Measurements from ENCODE around the gene FGD3. TPM values are rescaled to one million over a fixed set of nuclear protein-coding genes. Genes with fewer than 3 reads are reported as not detected.
"Not testable (repeated sequence)": the region's sequence is repeated elsewhere in the genome, so short reads cannot be mapped to it uniquely, and the experiment has no call there.

Gene FGD3
- polyA plus RNA-seq, 1 donor (not counting 4 experiments of a cell fraction or from before 2014, with no cell fraction given), result 0.21 TPM

- DNase-seq (ENCODE audit: low read depth, low spot score) (no peak), FAIRE-seq (no peak)
- H3K4me1 ChIP-seq (ENCODE audit: control insufficient read depth, extremely low read depth, insufficient read depth, low read length), result peaks cover 10% of the 10 kb centered on the region
- no peak overlapping the region for H3K9ac ChIP-seq (ENCODE audit: control insufficient read depth, extremely low read depth, insufficient read depth, low read length)
- H3K79me2 ChIP-seq (ENCODE audit: control insufficient read depth, insufficient read depth, low read length), result no peaks in the 10 kb centered on the region
- H3K36me3 ChIP-seq (ENCODE audit: control insufficient read depth in 2 of 2, extremely low read depth in 1 of 2, insufficient read depth in 2 of 2, low read length in 2 of 2), result no peaks in the 10 kb centered on the region
- H3K4me3 ChIP-seq (ENCODE audit: control insufficient read depth in 2 of 3, extremely low read depth in 1 of 3, insufficient read depth in 2 of 3, low read depth in 1 of 3, low read length in 3 of 3), result no peak overlapping the region
- H3K27me3 ChIP-seq (ENCODE audit: control insufficient read depth, extremely low read depth, insufficient read depth, low read length), result no peaks in the 10 kb centered on the region
- no peak for TF ChIP-seq CTCF (optimal IDR thresholded peaks at IDR 0.05 in 1 of 3, IDR thresholded peaks at IDR 0.05 in 1 of 3, conservative IDR thresholded peaks at IDR 0.05 in 1 of 3; ENCODE audit: extremely low read depth in 1 of 3, insufficient read depth in 2 of 3, low read length in 3 of 3)
- TF ChIP-seq EZH2 (IDR thresholded peaks at IDR 0.05; ENCODE audit: low read length), result no peak
- H3K9me3 ChIP-seq (ENCODE audit: control insufficient read depth, low read depth, low read length), result no peaks in the 10 kb centered on the region
- no peak overlapping the region for H3K27ac ChIP-seq (ENCODE audit: control insufficient read depth, insufficient read depth, low read length)
- dilution Hi-C loops (cut with MboI; ENCODE audit: extremely low pct_ligation_motif_present, low sequenced_read_pairs), result no loop called here
- H3K9me1 ChIP-seq (ENCODE audit: control insufficient read depth, extremely low read depth, insufficient read depth, low read length), result no peaks in the 10 kb centered on the region
- no peaks in the 10 kb centered on the region for H4K20me1 ChIP-seq (ENCODE audit: control insufficient read depth, extremely low read depth, insufficient read depth, low read length)
- no peak overlapping the region for H2AFZ ChIP-seq (ENCODE audit: control insufficient read depth, low read length)
- H3K4me2 ChIP-seq (ENCODE audit: control insufficient read depth, extremely low read depth, insufficient read depth, low read depth, low read length), result no peak overlapping the region
These were observed 45.2 kb downstream of the FGD3 start for GRCh38 chr9:92992549-92992948.

GRCh38 chr9:92998871-92999270 is 51.5 kb downstream of the FGD3 start:
- H3K9me3 ChIP-seq (ENCODE audit: control insufficient read depth, low read depth, low read length); H3K27me3 ChIP-seq (ENCODE audit: control insufficient read depth, extremely low read depth, insufficient read depth, low read length); H3K9me1 ChIP-seq (ENCODE audit: control insufficient read depth, extremely low read depth, insufficient read depth, low read length); FAIRE-seq; H3K4me2 ChIP-seq (ENCODE audit: control insufficient read depth, extremely low read depth, insufficient read depth, low read depth, low read length); H3K9ac ChIP-seq (ENCODE audit: control insufficient read depth, extremely low read depth, insufficient read depth, low read length); H4K20me1 ChIP-seq (ENCODE audit: control insufficient read depth, extremely low read depth, insufficient read depth, low read length); H3K4me1 ChIP-seq (ENCODE audit: control insufficient read depth, extremely low read depth, insufficient read depth, low read length); H3K79me2 ChIP-seq (ENCODE audit: control insufficient read depth, insufficient read depth, low read length); H3K27ac ChIP-seq (ENCODE audit: control insufficient read depth, insufficient read depth, low read length); dilution Hi-C loops (cut with MboI; ENCODE audit: extremely low pct_ligation_motif_present, low sequenced_read_pairs); H3K36me3 ChIP-seq (ENCODE audit: control insufficient read depth in 2 of 2, extremely low read depth in 1 of 2, insufficient read depth in 2 of 2, low read length in 2 of 2); H3K4me3 ChIP-seq (ENCODE audit: control insufficient read depth in 2 of 3, extremely low read depth in 1 of 3, insufficient read depth in 2 of 3, low read depth in 1 of 3, low read length in 3 of 3); DNase-seq (ENCODE audit: low read depth, low spot score); H2AFZ ChIP-seq (ENCODE audit: control insufficient read depth, low read length): not testable (repeated sequence)

DNA sequence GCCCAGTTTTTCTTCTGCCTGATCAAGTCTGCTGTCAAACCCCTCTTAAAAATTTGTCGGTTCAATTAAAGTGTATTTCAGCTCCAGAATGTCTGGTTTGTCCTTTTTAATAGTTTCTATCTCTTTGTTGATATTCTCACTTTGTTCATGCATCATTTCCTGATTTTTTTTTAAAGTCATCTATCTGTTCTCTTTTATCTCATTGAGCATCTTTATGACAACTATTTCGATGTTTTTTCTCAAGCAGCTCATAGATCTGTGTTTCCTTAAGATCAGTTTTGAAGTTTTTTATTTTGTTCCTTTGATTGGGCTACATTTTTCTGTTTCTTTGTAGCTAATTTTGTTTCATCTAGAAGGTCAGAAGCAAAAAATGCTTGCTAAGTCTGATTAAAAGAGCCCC is 53.7 kb downstream of the FGD3 start:
- Histone ChIP-seq H3K9me3 (ENCODE audit: control insufficient read depth, low read depth, low read length) (no peaks in the 10 kb centered on the region), H3K36me3 (ENCODE audit: control insufficient read depth in 2 of 2, extremely low read depth in 1 of 2, insufficient read depth in 2 of 2, low read length in 2 of 2) (no peaks in the 10 kb centered on the region), H3K79me2 (ENCODE audit: control insufficient read depth, insufficient read depth, low read length) (no peaks in the 10 kb centered on the region), H3K4me2 (ENCODE audit: control insufficient read depth, extremely low read depth, insufficient read depth, low read depth, low read length) (no peak overlapping the region), H3K9me1 (ENCODE audit: control insufficient read depth, extremely low read depth, insufficient read depth, low read length) (no peaks in the 10 kb centered on the region), H4K20me1 (ENCODE audit: control insufficient read depth, extremely low read depth, insufficient read depth, low read length) (no peaks in the 10 kb centered on the region), H3K4me3 (ENCODE audit: control insufficient read depth in 2 of 3, extremely low read depth in 1 of 3, insufficient read depth in 2 of 3, low read depth in 1 of 3, low read length in 3 of 3) (no peak overlapping the region), H3K4me1 (ENCODE audit: control insufficient read depth, extremely low read depth, insufficient read depth, low read length) (no peaks in the 10 kb centered on the region), H3K27me3 (ENCODE audit: control insufficient read depth, extremely low read depth, insufficient read depth, low read length) (peaks cover 9% of the 10 kb centered on the region), H2AFZ (ENCODE audit: control insufficient read depth, low read length) (no peak overlapping the region), H3K27ac (ENCODE audit: control insufficient read depth, insufficient read depth, low read length) (no peak overlapping the region), H3K9ac (ENCODE audit: control insufficient read depth, extremely low read depth, insufficient read depth, low read length) (no peak overlapping the region)
- FAIRE-seq, result no peak
- no peak for TF ChIP-seq CTCF (optimal IDR thresholded peaks at IDR 0.05 in 1 of 3, IDR thresholded peaks at IDR 0.05 in 1 of 3, conservative IDR thresholded peaks at IDR 0.05 in 1 of 3; ENCODE audit: extremely low read depth in 1 of 3, insufficient read depth in 2 of 3, low read length in 3 of 3)
- no peak for TF ChIP-seq EZH2 (IDR thresholded peaks at IDR 0.05; ENCODE audit: low read length)
- no peak for DNase-seq (ENCODE audit: low read depth, low spot score)
- dilution Hi-C loops (cut with MboI; ENCODE audit: extremely low pct_ligation_motif_present, low sequenced_read_pairs), result no loop called here

Data from keratinocyte (primary cell).